Ammon's horn (tissue), 1 donor: ENCODE results near the gene C11orf68.

Experiments used
- DNase-seq: peaks from one replicate; pipeline ENCODE4 v3.0.0-alpha.2; 2016; ENCODE audit warnings: low spot score

C11orf68 gene

DNA sequence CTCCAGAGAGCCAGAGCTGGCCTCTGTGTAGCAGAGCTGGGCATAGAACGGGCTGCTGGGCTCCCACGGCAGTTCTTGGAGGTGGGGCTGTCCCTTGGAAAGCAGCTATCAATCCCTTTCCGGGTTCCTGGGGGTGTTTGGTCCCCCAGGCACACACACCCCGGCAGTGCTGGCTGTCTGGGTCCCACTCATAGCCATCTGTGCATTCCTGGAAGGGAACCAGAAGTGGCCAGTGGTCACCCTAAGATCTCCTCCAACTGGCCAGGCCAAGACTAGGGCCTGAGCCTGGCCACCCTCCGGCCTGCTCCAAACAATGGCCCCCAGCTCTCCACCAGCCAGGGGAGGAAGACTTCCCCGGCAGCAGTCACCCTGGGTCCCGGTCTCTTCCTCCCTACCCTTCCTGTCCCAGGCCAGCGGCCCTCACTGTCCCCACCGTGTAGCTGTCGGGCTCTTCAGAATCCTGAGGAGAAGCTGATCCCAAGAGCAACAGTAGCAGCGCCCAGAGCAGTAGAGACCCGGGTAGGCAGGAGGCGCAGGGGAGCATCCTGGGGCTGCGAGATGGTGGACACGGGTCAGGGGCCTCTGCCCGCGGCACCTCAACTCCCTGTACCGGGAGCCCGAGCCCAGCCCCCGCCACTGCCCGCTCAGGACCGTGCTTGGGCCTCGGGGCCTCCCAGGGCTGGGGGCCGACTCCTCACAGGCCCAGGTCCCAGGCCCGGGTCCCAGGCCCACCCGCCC, 46.9 kb downstream of the C11orf68 start:
- DNase-seq = no peak

DNA sequence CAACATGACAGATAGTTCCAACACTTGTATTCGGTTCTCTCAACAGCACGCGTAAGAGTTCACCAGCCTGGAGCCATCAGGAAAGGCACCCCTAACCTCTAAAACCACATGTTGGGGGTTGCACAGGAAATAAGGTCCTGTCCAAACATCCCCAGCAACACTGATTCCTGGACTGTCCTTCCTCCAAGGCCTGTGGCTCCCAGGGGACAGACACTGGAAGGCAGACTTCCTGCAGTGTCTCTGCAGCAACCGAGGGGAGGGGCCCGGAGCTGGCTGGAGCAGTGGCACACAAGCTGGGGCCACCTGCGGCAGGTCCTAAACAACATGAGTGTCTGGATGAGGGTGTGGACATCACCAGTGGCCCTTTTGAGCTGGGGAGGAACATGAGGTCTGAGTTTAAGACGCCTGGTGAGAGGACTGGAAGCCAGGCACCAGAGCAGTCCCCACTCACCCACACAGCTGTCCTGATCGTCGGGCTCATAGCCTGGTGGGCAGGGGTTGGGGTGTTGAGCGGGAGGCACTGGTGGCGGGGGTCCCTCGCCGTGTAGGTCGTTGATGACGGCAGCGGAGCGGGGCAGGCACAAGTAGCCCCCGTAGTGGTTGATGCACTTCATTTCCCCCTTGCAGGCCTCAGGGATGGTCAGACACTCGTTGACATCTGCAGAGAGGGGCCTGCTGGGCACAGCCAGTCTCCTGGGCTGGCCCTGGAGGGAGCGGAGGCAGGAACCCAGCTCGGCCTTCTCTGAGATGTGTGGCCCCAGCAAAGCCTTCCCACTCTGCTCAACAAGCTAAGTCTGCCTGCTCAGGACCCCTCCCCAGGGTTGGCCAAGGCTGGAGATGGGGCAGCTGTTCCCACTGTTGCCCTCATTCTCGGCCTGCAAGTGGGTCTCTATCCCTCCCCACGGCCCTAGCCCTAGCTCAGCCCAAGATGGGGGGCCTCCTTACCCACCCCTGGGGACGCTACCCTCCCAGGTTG, 47.9 kb downstream of the C11orf68 start:
- no peak for DNase-seq

DNA sequence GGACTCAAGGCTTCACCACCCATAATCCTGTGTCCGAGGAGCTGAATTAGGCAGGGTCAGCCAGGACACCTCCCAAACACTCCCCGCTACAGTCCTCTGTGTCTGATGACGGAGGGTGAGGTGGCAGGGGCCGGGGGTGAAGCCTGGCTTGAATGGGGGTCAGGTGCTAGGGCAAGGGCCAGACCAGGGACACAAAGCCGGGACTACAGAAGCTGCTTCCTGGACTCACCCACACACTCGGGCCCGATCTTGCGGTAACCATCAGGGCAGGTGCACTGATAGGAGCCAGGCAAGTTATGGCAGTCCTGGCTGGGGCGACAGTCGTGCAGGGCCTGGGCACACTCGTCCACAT, 48.6 kb downstream of the C11orf68 start:
- DNase-seq = no peak

DNA sequence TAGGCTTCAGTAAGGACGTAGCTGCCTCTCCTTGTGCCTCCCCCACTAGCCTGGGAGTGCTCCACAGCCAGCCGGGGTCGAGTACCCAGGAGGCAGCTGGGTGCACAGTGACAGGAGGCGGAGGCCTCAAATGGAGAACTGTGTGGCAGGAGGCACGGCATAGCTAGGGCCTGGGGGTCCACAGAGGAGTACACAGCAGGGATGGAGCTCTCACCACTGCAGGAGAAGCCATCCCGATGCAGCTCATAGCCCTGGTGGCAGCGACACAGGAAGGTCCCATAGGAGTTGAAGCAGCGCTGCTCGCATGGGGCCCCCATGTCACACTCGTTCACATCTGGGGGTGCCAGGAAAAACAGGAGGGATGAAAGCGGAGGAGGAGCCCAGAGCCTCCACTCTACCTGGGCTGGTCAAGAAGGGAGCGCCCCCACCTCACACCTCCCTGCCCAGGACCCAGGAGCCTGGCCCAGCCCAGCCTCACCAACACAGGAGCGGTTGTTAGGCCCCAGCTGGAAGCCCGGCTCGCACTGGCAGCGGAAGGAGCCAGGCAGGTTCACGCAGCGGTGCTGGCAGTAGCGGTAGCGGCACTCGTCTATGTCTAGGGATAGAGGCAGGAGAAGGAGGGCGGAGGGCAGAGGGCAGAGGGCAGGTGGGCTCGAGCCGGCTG, 49.1 kb downstream of the C11orf68 start:
- DNase-seq = no peak

DNA sequence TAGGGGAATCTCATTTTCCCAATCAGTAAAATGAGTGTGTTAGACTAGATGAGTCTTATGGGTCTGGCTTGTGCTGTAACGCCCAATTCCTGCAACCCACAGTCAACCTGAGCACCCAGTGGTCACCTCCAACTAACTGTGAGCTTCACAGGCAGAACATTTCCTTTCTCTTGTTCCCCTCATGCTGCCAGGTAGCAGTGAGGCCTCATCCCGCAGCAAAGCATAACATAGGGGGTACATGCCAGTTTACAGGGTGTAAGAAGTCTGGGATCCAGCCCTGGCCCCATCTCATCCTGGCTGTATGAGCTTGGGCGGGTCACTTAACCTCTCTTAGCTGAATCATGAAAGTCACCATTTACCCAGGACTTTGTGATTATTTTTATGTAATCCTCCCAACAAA, 50.0 kb downstream of the C11orf68 start:
- DNase-seq = no peak

DNA sequence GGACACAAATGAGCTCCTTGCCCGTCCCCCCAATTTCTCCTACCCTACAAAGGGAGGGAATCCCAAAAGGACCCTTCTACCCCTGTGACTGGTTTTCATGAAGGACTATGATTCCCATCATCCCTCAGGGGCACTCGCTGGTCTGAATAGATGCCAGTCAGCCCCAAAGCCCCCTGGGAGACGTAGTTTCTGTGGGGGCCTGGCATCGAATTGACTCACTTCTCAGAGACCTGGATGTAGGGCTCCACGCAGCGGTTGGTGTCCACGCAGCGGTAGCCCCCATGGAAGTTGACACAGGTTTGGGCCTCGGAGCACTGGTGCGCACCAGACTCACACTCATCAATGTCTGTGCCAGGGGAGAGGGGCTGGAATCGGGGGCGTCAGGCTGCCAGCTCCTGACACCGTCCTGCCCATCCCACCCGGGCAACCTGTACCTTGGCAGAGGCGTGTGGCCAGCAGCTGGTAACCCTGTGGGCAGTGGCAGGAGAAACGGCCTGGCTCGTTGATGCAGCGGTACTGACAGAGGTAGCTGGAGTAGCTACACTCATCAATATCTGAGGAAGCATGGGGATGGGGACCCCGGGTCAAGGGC, 50.7 kb downstream of the C11orf68 start:
- peak; percentile 54 for DNase-seq

DNA sequence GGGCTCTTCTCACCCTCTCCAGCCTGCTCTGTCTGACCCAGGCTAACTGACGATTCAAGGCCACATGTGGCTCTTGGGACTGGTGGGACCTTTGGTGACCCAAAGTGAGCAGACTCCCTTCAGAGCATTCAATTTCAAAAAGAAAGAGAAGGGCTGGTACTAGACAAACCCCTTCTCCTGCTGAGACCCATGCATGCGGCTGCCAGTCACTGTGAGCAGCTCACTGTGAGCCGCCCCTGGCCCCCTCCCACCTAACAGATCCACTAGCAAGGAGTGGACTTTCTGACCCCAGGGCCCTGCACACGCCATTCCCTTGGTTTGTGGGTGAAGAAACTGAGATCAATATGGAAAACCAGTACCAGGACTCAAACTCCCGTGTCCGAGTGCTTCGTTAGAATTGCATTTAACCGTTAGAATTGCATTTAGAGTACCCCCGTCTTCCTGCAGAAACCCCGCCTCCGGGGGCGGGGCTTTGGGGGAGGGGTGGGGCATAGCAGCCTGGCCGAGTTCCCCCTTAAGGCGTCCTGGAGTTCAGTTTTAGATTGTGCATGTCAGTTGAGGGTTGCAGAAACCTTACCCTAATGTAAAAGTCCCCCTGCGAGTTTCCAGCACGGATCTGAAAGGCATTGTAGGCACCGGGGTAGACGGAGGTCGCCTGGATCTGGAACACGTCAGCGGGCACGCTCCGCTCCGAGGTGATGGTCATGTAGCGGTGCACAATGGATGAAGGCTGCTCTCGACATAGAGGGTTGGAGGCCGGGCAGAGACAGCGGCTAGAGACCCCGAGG, 51.4 kb downstream of the C11orf68 start:
- no peak for DNase-seq
